ENCODE measurements around the gene CD300A.

Gene CD300A

GRCh38 chr17:74439691-74440567 is 26.5 kb upstream of the CD300A start:
- DNase-seq (ENCODE audit: low spot score), result no peak

- no peak for DNase-seq (ENCODE audit: low spot score)
These were observed 24.9 kb upstream of the CD300A start for GRCh38 chr17:74441537-74441936.

- no peak for DNase-seq (ENCODE audit: low spot score)
These were observed 24.2 kb upstream of the CD300A start for GRCh38 chr17:74442291-74442669.

GRCh38 chr17:74442670-74443515 is 23.5 kb upstream of the CD300A start:
- no peak for DNase-seq (ENCODE audit: low spot score)

- DNase-seq (ENCODE audit: low spot score), result no peak
These were observed 22.7 kb upstream of the CD300A start for GRCh38 chr17:74443516-74444296.

- no peak for DNase-seq (ENCODE audit: low spot score)
These were observed 22.0 kb upstream of the CD300A start for GRCh38 chr17:74444406-74444805.

GRCh38 chr17:74445158-74445557 is 21.3 kb upstream of the CD300A start:
- no peak for DNase-seq (ENCODE audit: low spot score)

GRCh38 chr17:74446551-74447500 is 19.6 kb upstream of the CD300A start:
- DNase-seq (ENCODE audit: low spot score), result no peak

GRCh38 chr17:74447628-74448159 is 18.7 kb upstream of the CD300A start:
- no peak for DNase-seq (ENCODE audit: low spot score)

- DNase-seq (ENCODE audit: low spot score), result no peak
These were observed 17.7 kb upstream of the CD300A start for GRCh38 chr17:74448756-74449155.

GRCh38 chr17:74449306-74449705 is 17.1 kb upstream of the CD300A start:
- no peak for DNase-seq (ENCODE audit: low spot score)

GRCh38 chr17:74449773-74450172 is 16.7 kb upstream of the CD300A start:
- no peak for DNase-seq (ENCODE audit: low spot score)

- DNase-seq (ENCODE audit: low spot score), result no peak
These were observed 16.2 kb upstream of the CD300A start for GRCh38 chr17:74450231-74450630.

- no peak for DNase-seq (ENCODE audit: low spot score)
These were observed 15.5 kb upstream of the CD300A start for GRCh38 chr17:74450925-74451403.

GRCh38 chr17:74451557-74451956 is 14.9 kb upstream of the CD300A start:
- DNase-seq (ENCODE audit: low spot score), result no peak

GRCh38 chr17:74452033-74452840 is 14.2 kb upstream of the CD300A start:
- DNase-seq (ENCODE audit: low spot score), result no peak

GRCh38 chr17:74452841-74453661 is 13.4 kb upstream of the CD300A start:
- DNase-seq (ENCODE audit: low spot score), result no peak

GRCh38 chr17:74453665-74454196 is 12.7 kb upstream of the CD300A start:
- DNase-seq (ENCODE audit: low spot score), result no peak
